MCF 10A (cell line): ENCODE measurements around the gene PPP1R15B. TPM values are rescaled to one million over a fixed set of nuclear protein-coding genes. Genes with fewer than 3 reads are reported as not detected.
A peak's percentile ranks its signal among the peaks of the same experiment; 100 is the strongest.

Experiments
- Bru-seq: library from RNA; stranded (reverse); fragments of 400-500 nt; gene quantifications from one replicate; lab custom pipeline; 2021; lab: Mats Ljungman, UMichigan
- BruChase-seq, 2 experiments: library from RNA; stranded (reverse); fragments of 400-500 nt; gene quantifications; one replicate each; lab custom pipeline; 2021; lab: Mats Ljungman, UMichigan
- BruUV-seq: library from RNA; stranded (reverse); fragments of 400-500 nt; replicated peaks from 2 replicates; lab custom pipeline; 2021; lab: Mats Ljungman, UMichigan
- CTCF ChIA-PET: fragments of 300-600 bp; sonication (Branson Sonifier 250); formaldehyde crosslinking; extraction: SDS; loops from one replicate; lab custom pipeline; 2021; ENCODE audit warnings: antibody characterized with exemption, inconsistent platforms; lab: Yijun Ruan, JAX
- POLR2A ChIA-PET: fragments of 300-600, 350-650 bp; sonication (Branson Sonifier 250); formaldehyde crosslinking; extraction: SDS; loops from one replicate; lab custom pipeline; 2020; ENCODE audit warnings: antibody characterized with exemption, inconsistent platforms; lab: Yijun Ruan, JAX
- DNase-seq: peaks from one replicate; pipeline ENCODE4 v3.0.0-alpha.2; 2018; ENCODE audit not compliant: unreplicated experiment
- H3K27ac Mint-ChIP-seq: one replicate; pipeline ENCODE4 v1.8.0; 2022; ENCODE audit warnings: mild to moderate bottlenecking, low read depth, mixed read lengths; ENCODE audit not compliant: unreplicated experiment
- H3K27me3 Mint-ChIP-seq: one replicate; pipeline ENCODE4 v1.8.0; 2022; ENCODE audit warnings: mixed read lengths; ENCODE audit not compliant: insufficient read depth, unreplicated experiment
- H3K36me3 Mint-ChIP-seq: one replicate; pipeline ENCODE4 v1.8.0; 2022; ENCODE audit warnings: mild to moderate bottlenecking, moderate library complexity, mixed read lengths; ENCODE audit not compliant: insufficient read depth, unreplicated experiment
- H3K4me1 Mint-ChIP-seq: one replicate; pipeline ENCODE4 v1.8.0; 2022; ENCODE audit warnings: mixed read lengths; ENCODE audit not compliant: insufficient read depth, unreplicated experiment
- H3K4me3 Mint-ChIP-seq: one replicate; pipeline ENCODE4 v1.8.0; 2022; ENCODE audit warnings: mild to moderate bottlenecking, moderate library complexity, mixed read lengths; ENCODE audit not compliant: unreplicated experiment
- H3K9me3 Mint-ChIP-seq: one replicate; pipeline ENCODE4 v1.8.0; 2022; ENCODE audit warnings: mixed read lengths; ENCODE audit not compliant: unreplicated experiment
- intact Hi-C: fragments of 100-400 bp; cut with micrococcal nuclease; formaldehyde crosslinking; loops from 2 replicates; pipeline ENCODE4 v1.14.1; 2022
- long read RNA-seq: library from polyadenylated mRNA; stranded (forward); transcript quantifications from one replicate; pipeline ENCODE4 v2.0.0, GENCODE V29; 2022
- total RNA-seq: library from RNA; stranded (reverse); gene quantifications from 2 replicates; pipeline ENCODE4 v1.2.3, GENCODE V29; 2022
- TF ChIP-seq, protein P1 (sequence below): fragments of 200-600 bp; IDR thresholded peaks from one replicate; pipeline ENCODE4 v1.8.0; 2022; ENCODE audit warnings: antibody characterized with exemption, mild to moderate bottlenecking; ENCODE audit not compliant: unreplicated experiment

PPP1R15B gene
- total RNA-seq = 86.0 and 94.8 TPM in 2 replicates
- Bru-seq, nascent RNA = percentile 99 among the genes with signal in this experiment
- BruChase-seq, experiment 1, labeled RNA remaining after a 6-hour chase = percentile 99 among the genes with signal in this experiment
- percentile 100 among the genes with signal in this experiment for BruChase-seq, experiment 2, labeled RNA remaining after a 2-hour chase
- long read RNA-seq, full-length matches to known transcripts = 84 of 98 reads
- long read RNA-seq, partial matches to known transcripts = 0 of 98 reads
- long read RNA-seq, other reads (novel, unspliced or antisense) = 14 of 98 reads

DNA sequence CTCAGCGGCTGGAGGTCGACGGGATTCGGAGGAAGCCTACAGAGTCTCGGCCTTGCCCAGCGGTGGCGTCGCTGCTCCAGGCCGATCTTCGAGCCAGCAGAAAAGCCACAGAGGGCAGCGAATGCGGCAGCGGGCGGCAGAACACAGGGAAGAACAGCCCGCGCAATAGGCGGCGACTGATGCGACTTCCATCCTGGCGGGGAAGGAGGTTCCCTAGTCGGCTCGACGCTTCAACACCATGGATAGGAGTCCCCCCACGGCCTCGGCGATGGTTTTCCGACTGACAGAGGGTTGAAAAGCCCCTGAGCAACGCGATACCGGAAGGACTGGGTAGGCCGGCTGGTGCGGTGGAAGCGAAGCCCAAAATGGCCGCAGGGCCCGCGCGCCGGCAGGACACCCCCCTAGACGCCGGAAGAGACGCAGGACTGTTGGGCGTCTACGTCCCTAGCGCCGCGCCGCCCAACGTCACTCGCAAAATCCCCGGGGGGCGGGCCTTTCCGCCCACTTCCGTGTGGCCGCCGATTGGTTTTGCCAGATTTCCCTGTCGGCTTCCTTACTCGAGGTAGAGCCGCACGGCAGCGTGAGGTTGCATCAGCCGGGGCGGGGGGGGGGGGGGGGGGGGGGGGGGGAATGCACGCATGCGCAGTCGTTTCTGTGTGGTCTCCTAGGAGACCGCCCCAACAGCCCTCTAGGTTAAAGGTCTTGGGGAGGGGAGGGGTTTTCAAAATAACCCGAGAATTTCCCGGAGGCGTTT, at the start of gene PPP1R15B:
Gene PPP1R15B (minus strand): TSS at position 367 of the 754 bp plus-strand sequence. CDS start 406 bp downstream, outside the sequence.
- POLR2A ChIA-PET = interaction anchor here (0.7 to 8.7 kb wide), 21 partner anchors 7 to 1106 kb away, joined by 3 to 182 read pairs (median 10); partner anchors contain the start of genes BTG2, MDM4, PIK3C2B and RBBP5
- Mint-ChIP-seq H3K4me1 (peaks cover 18% of the 10 kb centered on the region), H3K4me3 (peak within 1 kb of the TSS; percentile 100), H3K27me3 (no peaks in the 10 kb centered on the region), H3K36me3 (peaks cover 56% of the 10 kb centered on the region), H3K27ac (peak within 1 kb of the TSS; percentile 100), H3K9me3 (no peaks in the 10 kb centered on the region)
- intact Hi-C loops = loop anchor here (1.0 kb wide), 2 partner anchors 83 to 92 kb away; partner anchors contain the start of gene PIK3C2B
- DNase-seq = peak; percentile 100
- BruUV-seq = TSS peak; percentile 41
- TF ChIP-seq, protein P1, sequence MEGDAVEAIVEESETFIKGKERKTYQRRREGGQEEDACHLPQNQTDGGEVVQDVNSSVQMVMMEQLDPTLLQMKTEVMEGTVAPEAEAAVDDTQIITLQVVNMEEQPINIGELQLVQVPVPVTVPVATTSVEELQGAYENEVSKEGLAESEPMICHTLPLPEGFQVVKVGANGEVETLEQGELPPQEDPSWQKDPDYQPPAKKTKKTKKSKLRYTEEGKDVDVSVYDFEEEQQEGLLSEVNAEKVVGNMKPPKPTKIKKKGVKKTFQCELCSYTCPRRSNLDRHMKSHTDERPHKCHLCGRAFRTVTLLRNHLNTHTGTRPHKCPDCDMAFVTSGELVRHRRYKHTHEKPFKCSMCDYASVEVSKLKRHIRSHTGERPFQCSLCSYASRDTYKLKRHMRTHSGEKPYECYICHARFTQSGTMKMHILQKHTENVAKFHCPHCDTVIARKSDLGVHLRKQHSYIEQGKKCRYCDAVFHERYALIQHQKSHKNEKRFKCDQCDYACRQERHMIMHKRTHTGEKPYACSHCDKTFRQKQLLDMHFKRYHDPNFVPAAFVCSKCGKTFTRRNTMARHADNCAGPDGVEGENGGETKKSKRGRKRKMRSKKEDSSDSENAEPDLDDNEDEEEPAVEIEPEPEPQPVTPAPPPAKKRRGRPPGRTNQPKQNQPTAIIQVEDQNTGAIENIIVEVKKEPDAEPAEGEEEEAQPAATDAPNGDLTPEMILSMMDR = no peak
- CTCF ChIA-PET = interaction anchor here (1.0 to 5.1 kb wide), 9 partner anchors 11 to 551 kb away, joined by 3 to 43 read pairs (median 11); partner anchors contain the start of genes PIK3C2B and SNRPE

GRCh38 chr1:204460346-204460745, 48.7 kb upstream of the PPP1R15B start:
- H3K4me3 Mint-ChIP-seq = no peak overlapping the region
- intact Hi-C loops = no loop called here
- CTCF ChIA-PET = interaction anchor here (0.5 to 1.3 kb wide), 7 partner anchors 10 to 482 kb away, joined by 3 to 4 read pairs (median 3); no protein-coding TSS in a partner anchor

DNA sequence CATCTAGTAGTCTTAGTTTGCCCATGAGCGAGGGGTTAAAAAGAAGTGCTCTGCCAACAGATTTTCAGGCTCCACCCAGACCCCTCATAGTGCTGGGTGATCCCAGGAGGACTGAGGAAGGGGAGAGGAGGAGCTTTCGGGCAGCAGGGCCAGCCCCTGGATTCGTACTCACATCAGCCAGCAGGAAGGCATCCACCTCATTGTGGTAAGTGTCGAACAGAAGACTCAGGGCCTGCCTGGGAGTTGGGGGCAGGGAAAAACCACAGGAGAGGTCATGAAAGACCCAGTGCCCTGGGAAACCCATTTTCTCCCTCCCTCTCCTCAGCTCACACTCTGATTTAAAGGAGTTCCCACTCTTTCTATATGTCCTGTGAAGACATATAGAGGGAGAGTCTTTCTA, 48.1 kb upstream of the PPP1R15B start:
- ChIA-PET POLR2A (no interaction called here), CTCF (interaction anchor here (0.5 to 1.0 kb wide), 4 partner anchors 9 to 34 kb away, joined by 3 to 5 read pairs (median 3); partner anchors contain the start of gene PIK3C2B)
- TF ChIP-seq, protein P1 = no peak
- Mint-ChIP-seq H3K36me3 (no peaks in the 10 kb centered on the region), H3K4me3 (no peak overlapping the region), H3K9me3 (no peaks in the 10 kb centered on the region), H3K27ac (no peak overlapping the region), H3K27me3 (no peaks in the 10 kb centered on the region), H3K4me1 (no peaks in the 10 kb centered on the region)
- DNase-seq = no peak
- intact Hi-C loops = no loop called here
- BruUV-seq = no TSS peak

More at GRCh38 chr1:204460346-204460745, 48.7 kb upstream of the PPP1R15B start:
- POLR2A ChIA-PET = interaction anchor here (0.7 kb wide), 1 partner anchor 47 kb away, joined by 3 read pairs; no protein-coding TSS in a partner anchor
- TF ChIP-seq, protein P1 = no peak
- BruUV-seq = no TSS peak
- H3K27ac Mint-ChIP-seq = no peak overlapping the region
- no peak for DNase-seq
- no peaks in the 10 kb centered on the region for H3K27me3 Mint-ChIP-seq
- H3K36me3 Mint-ChIP-seq = no peaks in the 10 kb centered on the region
- H3K9me3 Mint-ChIP-seq = no peaks in the 10 kb centered on the region
- H3K4me1 Mint-ChIP-seq = no peaks in the 10 kb centered on the region
